K562 (cell line): ENCODE data around the gene CEACAM18. TPM values are rescaled to one million over a fixed set of nuclear protein-coding genes. Genes with fewer than 3 reads are reported as not detected.

Experiments used
- BHLHE40 ChIP-seq: IDR thresholded peaks from 2 replicates; pipeline ENCODE4 v1.6.1; 2011; ENCODE audit warnings: low read length, improper control_type of control experiment
- CBFB ChIP-seq: sonication (generic); formaldehyde crosslinking; IDR thresholded peaks from 2 replicates; pipeline ENCODE4 v1.4.0; 2020; ENCODE audit warnings: mild to moderate bottlenecking, missing genetic modification reagents
- CBX3 ChIP-seq, 2 experiments: IDR thresholded peaks; 1 replicate in 1 of 2; 2 replicates in 1 of 2; pipeline ENCODE4 v1.6.1; 2012; ENCODE audit warnings: inconsistent platforms in 2 of 2, low read length in 2 of 2, borderline replicate concordance in 1 of 2, control low read depth in 1 of 2
- CGGBP1 ChIP-seq: fragments of 250-450 bp; sonication (Bioruptor Pico); IDR thresholded peaks from 2 replicates; pipeline ENCODE4 v1.9.0; 2021; ENCODE audit warnings: mild to moderate bottlenecking
- DIDO1 ChIP-seq: fragments of 450-650 bp; IDR thresholded peaks from 2 replicates; pipeline ENCODE4 v1.6.1; 2016; ENCODE audit warnings: low read depth, missing biosample characterization, missing genetic modification characterization
- EHMT2 ChIP-seq: fragments of 450-650 bp; IDR thresholded peaks from 2 replicates; pipeline ENCODE4 v1.6.1; 2018; ENCODE audit warnings: antibody characterized with exemption
- ELK3 ChIP-seq: fragments of 450-650 bp; formaldehyde crosslinking; IDR thresholded peaks from 2 replicates; pipeline ENCODE4 v1.4.0; 2020; ENCODE audit warnings: mild to moderate bottlenecking
- HMGXB4 ChIP-seq: sonication (generic); formaldehyde crosslinking; IDR thresholded peaks from 2 replicates; pipeline ENCODE4 v1.8.1; 2023; ENCODE audit warnings: mild to moderate bottlenecking, missing genetic modification reagents
- MTA1 ChIP-seq: fragments of 450-650 bp; IDR thresholded peaks from 2 replicates; pipeline ENCODE4 v1.6.1; 2017; ENCODE audit warnings: borderline replicate concordance
- NEUROD1 ChIP-seq: fragments of 150-350 bp; IDR thresholded peaks from 2 replicates; pipeline ENCODE4 v1.6.1; 2014; ENCODE audit warnings: borderline replicate concordance, low read length, low read depth; ENCODE audit not compliant: partially characterized antibody
- NFE2L1 ChIP-seq: fragments of 450-650 bp; IDR thresholded peaks from 2 replicates; pipeline ENCODE4 v1.6.1; 2016; ENCODE audit warnings: missing genetic modification characterization, low read depth, mild to moderate bottlenecking, missing compliant biosample characterization, moderate library complexity, borderline replicate concordance
- PCBP2 ChIP-seq: fragments of 200-400 bp; formaldehyde crosslinking; IDR thresholded peaks from 2 replicates; pipeline ENCODE4 v1.6.1; 2018; ENCODE audit warnings: low read length, low read depth, mild to moderate bottlenecking, moderate library complexity; ENCODE audit not compliant: poor library complexity, severe bottlenecking
- POLR2A ChIP-seq: fragments of 450-650 bp; conservative IDR thresholded peaks from 2 replicates; pipeline ENCODE4 v1.6.1; 2016
- POLR2AphosphoS2 ChIP-seq: IDR thresholded peaks from 2 replicates; pipeline ENCODE4 v1.6.1; 2012; ENCODE audit warnings: low read length, improper control_type of control experiment
- SMC3 ChIP-seq: conservative IDR thresholded peaks from 2 replicates; pipeline ENCODE4 v1.6.1; 2011; ENCODE audit warnings: low read depth, low read length, improper control_type of control experiment; ENCODE audit not compliant: insufficient read depth
- SOX6 ChIP-seq: fragments of 450-650 bp; IDR thresholded peaks from 2 replicates; pipeline ENCODE4 v1.6.1; 2014; ENCODE audit warnings: mild to moderate bottlenecking
- SP2 ChIP-seq: IDR thresholded peaks from 2 replicates; pipeline ENCODE4 v1.6.1; 2011; ENCODE audit warnings: mild to moderate bottlenecking, low read depth, low read length, moderate library complexity; ENCODE audit not compliant: poor library complexity, severe bottlenecking; ENCODE audit errors: extremely low read depth
- SPI1 ChIP-seq: IDR thresholded peaks from 2 replicates; pipeline ENCODE4 v1.6.1; 2011; ENCODE audit warnings: low read depth, low read length, control low read depth, borderline replicate concordance
- TFAM ChIP-seq: fragments of 250-450 bp; sonication (Bioruptor Pico); conservative IDR thresholded peaks from 2 replicates; pipeline ENCODE4 v1.5.0; 2021; ENCODE audit warnings: mild to moderate bottlenecking, moderate library complexity
- ZNF436 ChIP-seq: fragments of 250-450, 450-650 bp; sonication (Bioruptor Pico); formaldehyde crosslinking; IDR thresholded peaks from 2 replicates; pipeline ENCODE4 v1.7.0; 2020; ENCODE audit warnings: mild to moderate bottlenecking
- ZNF551 ChIP-seq: fragments of 250-450 bp; sonication (Bioruptor Pico); IDR thresholded peaks from 2 replicates; pipeline ENCODE4 v1.5.0; 2021; ENCODE audit warnings: mild to moderate bottlenecking, moderate library complexity
- ZNF57 ChIP-seq: fragments of 450-650 bp; formaldehyde crosslinking; IDR thresholded peaks from 2 replicates; pipeline ENCODE4 v1.4.0; 2020; ENCODE audit warnings: mild to moderate bottlenecking, moderate library complexity
- ZNF592 ChIP-seq: fragments of 450-650 bp; IDR thresholded peaks from 2 replicates; pipeline ENCODE4 v1.6.1; 2017; ENCODE audit warnings: antibody characterized with exemption, mild to moderate bottlenecking
- ZSCAN32 ChIP-seq: fragments of 450-650 bp; formaldehyde crosslinking; IDR thresholded peaks from 2 replicates; pipeline ENCODE4 v1.4.0; 2020; ENCODE audit warnings: mild to moderate bottlenecking, moderate library complexity
- polyA plus RNA-seq, 8 experiments: library from polyadenylated mRNA; depleted of rRNA in 4 of 8; stranded (reverse) in 5 of 8; unstranded in 3 of 8; fragments of >200 nt; fragmentation: Nextera tagmentation in 2 of 8; fragmentation: Illumina TruSeq in 1 of 8; extraction: Ambion mirVana in 2 of 8; extraction: Trizol in 1 of 8; gene quantifications; 2 replicates each; pipeline versions ENCODE4 v1.2.1 to v1.2.3, GENCODE V29; 2011 to 2014; ENCODE audit warnings: inconsistent platforms in 1 of 8, missing spikeins in 1 of 8
- total RNA-seq, 7 experiments: library from RNA; depleted of rRNA in 6 of 7; stranded (reverse); fragments of >200 nt in 6 of 7; fragmentation: Illumina TruSeq in 2 of 7; extraction: Trizol in 2 of 7; gene quantifications; 2 replicates each; pipeline versions ENCODE4 v1.2.1 to v1.2.3, GENCODE V29; 2011 to 2021; ENCODE audit warnings: low replicate concordance in 1 of 7

Gene CEACAM18
- total and polyA plus RNA-seq, 9 of the 15 experiments (the other 6 are each of a cell fraction or from before 2014, with no cell fraction given): 0.08 to 0.24 (median 0.15) TPM; not detected in 3

GRCh38 chr19:51470966-51471365 is 7.4 kb upstream of the CEACAM18 start (continued):
- TF ChIP-seq NEUROD1 (no peak), CBX3 (IDR thresholded peaks at IDR 0.05; ENCODE audit: borderline replicate concordance in 1 of 2, low read length in 2 of 2) (no peak), ZNF436 (CRISPR knock-in tag) (no peak), ZNF592 (peak; percentile 68), ELK3 (CRISPR knock-in tag) (no peak), EHMT2 (peak; percentile 60; the same call in 1 of the 2 replicates), ZNF551 (CRISPR knock-in tag) (no peak), PCBP2 (no peak), SP2 (no peak), BHLHE40 (no peak), ZSCAN32 (no peak), MTA1 (no peak), DIDO1 (tag) (no peak), NFE2L1 (tag) (no peak), CBFB (CRISPR knock-in tag) (no peak), SOX6 (no peak; the same call in 1 of the 2 replicates), SPI1 (peak; percentile 32; the same call in 1 of the 2 replicates), POLR2A (no peak), TFAM (CRISPR knock-in tag) (no peak), CGGBP1 (CRISPR knock-in tag) (no peak), ZNF57 (no peak), HMGXB4 (no peak), POLR2AphosphoS2 (no peak), SMC3 (no peak)
